NCI-H128 (cell line): ENCODE data around the gene PSTK.

Experiments
- DNase-seq: peaks from one replicate; lab custom pipeline; 2025; ENCODE audit not compliant: unreplicated experiment; lab: John Stamatoyannopoulos, UW

Gene PSTK

GRCh38 chr10:122980209-122981065 is at the start of gene PSTK:
Gene PSTK (plus strand): TSS chr10:122980401. CDS start chr10:122980480, 79 bp downstream.
- peak; percentile 54 for DNase-seq

- no peak for DNase-seq
Measured at GRCh38 chr10:122931088-122931906, 48.9 kb upstream of the PSTK start.

GRCh38 chr10:122939133-122939855 is 40.9 kb upstream of the PSTK start:
- no peak for DNase-seq

GRCh38 chr10:122939856-122940543 is 40.2 kb upstream of the PSTK start:
- DNase-seq = no peak

- DNase-seq = no peak
Measured at GRCh38 chr10:122949296-122949695, 30.9 kb upstream of the PSTK start.

- DNase-seq = peak; percentile 83
Measured at GRCh38 chr10:122953902-122954730, 26.1 kb upstream of the PSTK start, which contains the start of gene C10orf88. Gene C10orf88 (minus strand): TSS chr10:122954227. CDS start chr10:122954178, 49 bp downstream.

- no peak for DNase-seq
Measured at GRCh38 chr10:122954731-122955050, 25.5 kb upstream of the PSTK start.

- DNase-seq = no peak
Measured at GRCh38 chr10:122955892-122956291, 24.3 kb upstream of the PSTK start.

GRCh38 chr10:122957474-122957873 is 22.7 kb upstream of the PSTK start:
- DNase-seq = no peak

GRCh38 chr10:122962405-122962804 is 17.8 kb upstream of the PSTK start:
- no peak for DNase-seq

GRCh38 chr10:122966879-122967278 is 13.3 kb upstream of the PSTK start:
- no peak for DNase-seq

- DNase-seq = no peak
Measured at GRCh38 chr10:122968698-122969097, 11.5 kb upstream of the PSTK start.

GRCh38 chr10:122974023-122974422 is 6.2 kb upstream of the PSTK start:
- DNase-seq = no peak

- no peak for DNase-seq
Measured at GRCh38 chr10:122974543-122975064, 5.6 kb upstream of the PSTK start.

- DNase-seq = no peak
Measured at GRCh38 chr10:122981066-122981464, 864 bp downstream of the PSTK start.

GRCh38 chr10:122983898-122984297 is 3.7 kb downstream of the PSTK start:
- no peak for DNase-seq

- no peak for DNase-seq
Measured at GRCh38 chr10:122984708-122985107, 4.5 kb downstream of the PSTK start.

GRCh38 chr10:122986335-122986734 is 6.1 kb downstream of the PSTK start:
- no peak for DNase-seq

GRCh38 chr10:122988501-122988900 is 8.3 kb downstream of the PSTK start:
- no peak for DNase-seq

GRCh38 chr10:122990278-122990677 is 10.1 kb downstream of the PSTK start:
- no peak for DNase-seq
